ENCODE measurements around the gene KIAA1143. TPM values are rescaled to one million over a fixed set of nuclear protein-coding genes. Genes with fewer than 3 reads are reported as not detected.

The KIAA1143 gene
- total and polyA plus RNA-seq, 2 of the 13 experiments (the other 11 are each of a cell fraction or from before 2014, with no cell fraction given): 9.9 to 27.2 TPM

- no peak for TF ChIP-seq ZNF883 (CRISPR knock-in tag; IDR thresholded peaks at IDR 0.05; ENCODE audit: not compliant biosample characterization)
- TF ChIP-seq ZNF878 (CRISPR knock-in tag; IDR thresholded peaks at IDR 0.05): peak; percentile 98
- TF ChIP-seq ZNF33A (CRISPR knock-in tag; IDR thresholded peaks at IDR 0.05; ENCODE audit: borderline replicate concordance): no peak
- TF ChIP-seq ZNF644 (CRISPR knock-in tag; IDR thresholded peaks at IDR 0.05; ENCODE audit: low read depth): no peak
- no peak for TF ChIP-seq ZNF326 (CRISPR knock-in tag; IDR thresholded peaks at IDR 0.05; ENCODE audit: borderline replicate concordance)
- peak; percentile 50; the same call in 1 of the 2 replicates for TF ChIP-seq ZNF629 (CRISPR knock-in tag; conservative IDR thresholded peaks at IDR 0.05)
- TF ChIP-seq ZNF354B (CRISPR knock-in tag; IDR thresholded peaks at IDR 0.05): 0 out of 2 replicates have a peak, but pooled peaks have one; percentile 13
- no peak for TF ChIP-seq TIGD3 (CRISPR knock-in tag; IDR thresholded peaks at IDR 0.05; ENCODE audit: borderline replicate concordance)
- TF ChIP-seq ZNF136 (CRISPR knock-in tag; IDR thresholded peaks at IDR 0.05; ENCODE audit: low read depth): no peak
- TF ChIP-seq SRF (IDR thresholded peaks at IDR 0.05; ENCODE audit: low read depth, low read length): no peak
- TF ChIP-seq UBTF (CRISPR knock-in tag; IDR thresholded peaks at IDR 0.05): peak; percentile 70
- TF ChIP-seq HNF1A (IDR thresholded peaks at IDR 0.05; ENCODE audit: low read depth): no peak
- peak; percentile 54; the same call in 1 of the 2 replicates for TF ChIP-seq HNF1A (CRISPR knock-in tag; IDR thresholded peaks at IDR 0.05; ENCODE audit: borderline replicate concordance)
- TF ChIP-seq KDM1A (CRISPR knock-in tag; IDR thresholded peaks at IDR 0.05): no peak
Observed at GRCh38 chr3:44761424-44762169, at the start of gene KIAA1143, which contains the start of gene KIF15 (continued).

Data from HepG2 (cell line).